Measurements from ENCODE around the gene ZDHHC17. TPM values are rescaled to one million over a fixed set of nuclear protein-coding genes. Genes with fewer than 3 reads are reported as not detected.
"Not testable (repeated sequence)": the region's sequence is repeated elsewhere in the genome, so short reads cannot be mapped to it uniquely, and the experiment has no call there.

ZDHHC17 gene
- total RNA-seq, 1 donor from 2014 or later: 26.9 TPM

- intact Hi-C loops (cut with micrococcal nuclease): loop anchor here (10.0 kb wide), 2 partner anchors 421 to 1251 kb away; partner anchors contain the start of genes BBS10 and KRR1
These were observed 2.2 kb downstream of the ZDHHC17 start for GRCh38 chr12:76766161-76766560.

GRCh38 chr12:76768576-76768975 lies 4.7 kb downstream of the ZDHHC17 start:
- intact Hi-C loops (cut with micrococcal nuclease): loop anchor here (10.0 kb wide), 2 partner anchors 424 to 1254 kb away; partner anchors contain the start of genes BBS10 and KRR1

- intact Hi-C loops (cut with micrococcal nuclease): no loop called here
These were observed 13.9 kb downstream of the ZDHHC17 start for GRCh38 chr12:76777765-76778216.

GRCh38 chr12:76778364-76778763 lies 14.4 kb downstream of the ZDHHC17 start:
- intact Hi-C loops (cut with micrococcal nuclease): no loop called here

- intact Hi-C loops (cut with micrococcal nuclease): not testable (repeated sequence)
These were observed 15.4 kb downstream of the ZDHHC17 start for GRCh38 chr12:76779310-76779709.

GRCh38 chr12:76781321-76781720 lies 17.4 kb downstream of the ZDHHC17 start:
- intact Hi-C loops (cut with micrococcal nuclease): no loop called here

GRCh38 chr12:76782526-76782925 lies 18.6 kb downstream of the ZDHHC17 start:
- intact Hi-C loops (cut with micrococcal nuclease): no loop called here

- intact Hi-C loops (cut with micrococcal nuclease): no loop called here
These were observed 20.7 kb downstream of the ZDHHC17 start for GRCh38 chr12:76784600-76785051.

- intact Hi-C loops (cut with micrococcal nuclease): no loop called here
These were observed 21.5 kb downstream of the ZDHHC17 start for GRCh38 chr12:76785407-76785806.

- intact Hi-C loops (cut with micrococcal nuclease): no loop called here
These were observed 23.1 kb downstream of the ZDHHC17 start for GRCh38 chr12:76786986-76787385.

GRCh38 chr12:76787689-76788088 lies 23.8 kb downstream of the ZDHHC17 start:
- intact Hi-C loops (cut with micrococcal nuclease): no loop called here

- intact Hi-C loops (cut with micrococcal nuclease): loop anchor here (2.0 kb wide), 2 partner anchors 25 to 99 kb away; partner anchors contain the start of gene ZDHHC17
These were observed 25.6 kb downstream of the ZDHHC17 start for GRCh38 chr12:76789335-76790050.

GRCh38 chr12:76790564-76791552 lies 26.9 kb downstream of the ZDHHC17 start:
- intact Hi-C loops (cut with micrococcal nuclease): loop anchor here (1.0 to 2.0 kb wide), 3 partner anchors 26 to 170 kb away; partner anchors contain the start of gene ZDHHC17

- intact Hi-C loops (cut with micrococcal nuclease): loop anchor here (2.0 kb wide), 1 partner anchor 218 kb away; no protein-coding TSS in a partner anchor
These were observed 28.9 kb downstream of the ZDHHC17 start for GRCh38 chr12:76792828-76793227.

- intact Hi-C loops (cut with micrococcal nuclease): no loop called here
These were observed 34.9 kb downstream of the ZDHHC17 start for GRCh38 chr12:76798864-76799263.

- intact Hi-C loops (cut with micrococcal nuclease): no loop called here
These were observed 35.4 kb downstream of the ZDHHC17 start for GRCh38 chr12:76799362-76799761.

- intact Hi-C loops (cut with micrococcal nuclease): no loop called here
These were observed 38.1 kb downstream of the ZDHHC17 start for GRCh38 chr12:76802060-76802459.

GRCh38 chr12:76804435-76804976 lies 40.6 kb downstream of the ZDHHC17 start:
- intact Hi-C loops (cut with micrococcal nuclease): no loop called here

- intact Hi-C loops (cut with micrococcal nuclease): no loop called here
These were observed 46.9 kb downstream of the ZDHHC17 start for GRCh38 chr12:76810671-76811419.

- intact Hi-C loops (cut with micrococcal nuclease): no loop called here
These were observed 48.1 kb downstream of the ZDHHC17 start for GRCh38 chr12:76811976-76812375.

GRCh38 chr12:76813265-76813664 lies 49.4 kb downstream of the ZDHHC17 start:
- intact Hi-C loops (cut with micrococcal nuclease): no loop called here
